SU-DHL-6 (cell line): ENCODE results near the gene SIGLEC6.

Experiments used
- H2AFZ ChIP-seq: fragments of 200-600 bp; sonication (generic); 2 replicates; pipeline ENCODE4 v1.6.1; 2014; ENCODE audit warnings: low read depth, mild to moderate bottlenecking, moderate library complexity, mixed read lengths, antibody characterized with exemption, low read length; ENCODE audit not compliant: severe bottlenecking
- H3F3A ChIP-seq: fragments of 200-600 bp; shearing (Covaris generic); 2 replicates; pipeline ENCODE4 v1.6.0; 2016; ENCODE audit warnings: antibody characterized with exemption, mild to moderate bottlenecking; ENCODE audit not compliant: insufficient read depth
- H3K27ac ChIP-seq: fragments of 200-600 bp; sonication (generic); 2 replicates; pipeline ENCODE4 v1.5.1; 2016; ENCODE audit warnings: low read depth, mild to moderate bottlenecking, low read length, moderate library complexity, mixed read lengths
- H3K27me3 ChIP-seq: fragments of 200-600 bp; sonication (generic), shearing (Covaris generic); 2 replicates; pipeline ENCODE4 v1.6.0; 2014; ENCODE audit warnings: mild to moderate bottlenecking, low read length
- H3K36me3 ChIP-seq: fragments of 200-600 bp; sonication (generic); 2 replicates; pipeline ENCODE4 v1.6.1; 2014; ENCODE audit warnings: mild to moderate bottlenecking, low read length, mixed read lengths
- H3K4me2 ChIP-seq: fragments of 300-600, 200-600 bp; shearing (Covaris generic), sonication (generic); 2 replicates; pipeline ENCODE4 v1.6.0; 2014; ENCODE audit warnings: low read length, low read depth, mild to moderate bottlenecking; ENCODE audit not compliant: poor library complexity, severe bottlenecking
- H3K4me3 ChIP-seq: fragments of 200-600 bp; sonication (generic); 2 replicates; pipeline ENCODE4 v1.5.1; 2014; ENCODE audit warnings: antibody characterized with exemption, low read length, mild to moderate bottlenecking, mixed read lengths; ENCODE audit not compliant: insufficient read depth, poor library complexity, severe bottlenecking
- H3K79me2 ChIP-seq: fragments of 200-600 bp; sonication (generic); 2 replicates; pipeline ENCODE4 v1.6.1; 2014; ENCODE audit warnings: mild to moderate bottlenecking, low read length, moderate library complexity; ENCODE audit not compliant: insufficient read depth
- H3K9ac ChIP-seq: fragments of 200-600 bp; sonication (generic); 2 replicates; pipeline ENCODE4 v1.7.0; 2014; ENCODE audit warnings: mild to moderate bottlenecking, low read length
- H3K9me2 ChIP-seq: fragments of 200-600 bp; sonication (generic); replicated peaks from 2 replicates; pipeline ENCODE4 v1.6.1; 2014; ENCODE audit warnings: low read length; ENCODE audit not compliant: insufficient read depth
- H3K9me3 ChIP-seq: fragments of 200-600 bp; sonication (generic); 2 replicates; pipeline ENCODE4 v1.6.1; 2014; ENCODE audit warnings: low read length, mixed read lengths; ENCODE audit not compliant: insufficient read depth
- H4K20me1 ChIP-seq: fragments of 200-600 bp; sonication (generic); 2 replicates; pipeline ENCODE4 v1.6.1; 2014; ENCODE audit warnings: low read depth, mild to moderate bottlenecking, antibody characterized with exemption, low read length, moderate library complexity, mixed read lengths
- EZH2phosphoT487 ChIP-seq: fragments of 200-600 bp; sonication (generic), shearing (Covaris generic); conservative IDR thresholded peaks from 2 replicates; pipeline ENCODE4 v1.6.1; 2018; ENCODE audit warnings: mild to moderate bottlenecking, antibody characterized with exemption, low read length, moderate library complexity, mixed read lengths
- TF ChIP-seq, protein P1 (sequence below): fragments of 200-600 bp; sonication (generic); IDR thresholded peaks from one replicate; pipeline ENCODE4 v1.5.1; 2017; ENCODE audit warnings: antibody characterized with exemption, mild to moderate bottlenecking, low read length, moderate library complexity; ENCODE audit not compliant: insufficient read depth, poor library complexity, severe bottlenecking

The SIGLEC6 gene

GRCh38 chr19:51570962-51571575 is 39.6 kb upstream of the SIGLEC6 start, which contains the start of gene ZNF175:
TSS of gene ZNF175 (plus strand) at chr19:51571283. CDS start at chr19:51573330, 2,047 bp downstream.
- TF ChIP-seq, protein P1, sequence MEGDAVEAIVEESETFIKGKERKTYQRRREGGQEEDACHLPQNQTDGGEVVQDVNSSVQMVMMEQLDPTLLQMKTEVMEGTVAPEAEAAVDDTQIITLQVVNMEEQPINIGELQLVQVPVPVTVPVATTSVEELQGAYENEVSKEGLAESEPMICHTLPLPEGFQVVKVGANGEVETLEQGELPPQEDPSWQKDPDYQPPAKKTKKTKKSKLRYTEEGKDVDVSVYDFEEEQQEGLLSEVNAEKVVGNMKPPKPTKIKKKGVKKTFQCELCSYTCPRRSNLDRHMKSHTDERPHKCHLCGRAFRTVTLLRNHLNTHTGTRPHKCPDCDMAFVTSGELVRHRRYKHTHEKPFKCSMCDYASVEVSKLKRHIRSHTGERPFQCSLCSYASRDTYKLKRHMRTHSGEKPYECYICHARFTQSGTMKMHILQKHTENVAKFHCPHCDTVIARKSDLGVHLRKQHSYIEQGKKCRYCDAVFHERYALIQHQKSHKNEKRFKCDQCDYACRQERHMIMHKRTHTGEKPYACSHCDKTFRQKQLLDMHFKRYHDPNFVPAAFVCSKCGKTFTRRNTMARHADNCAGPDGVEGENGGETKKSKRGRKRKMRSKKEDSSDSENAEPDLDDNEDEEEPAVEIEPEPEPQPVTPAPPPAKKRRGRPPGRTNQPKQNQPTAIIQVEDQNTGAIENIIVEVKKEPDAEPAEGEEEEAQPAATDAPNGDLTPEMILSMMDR = no peak
- no peak for TF ChIP-seq EZH2phosphoT487
- Histone ChIP-seq H3K79me2 (no peaks in the 10 kb centered on the region), H3F3A (no peaks in the 10 kb centered on the region), H3K4me2 (no peak within 1 kb of the TSS), H4K20me1 (no peaks in the 10 kb centered on the region), H3K27me3 (no peaks in the 10 kb centered on the region), H3K27ac (no peak within 1 kb of the TSS), H3K9me3 (no peaks in the 10 kb centered on the region), H3K36me3 (no peaks in the 10 kb centered on the region), H3K4me3 (no peak within 1 kb of the TSS), H3K9ac (no peak within 1 kb of the TSS), H3K9me2 (no peaks in the 10 kb centered on the region), H2AFZ (no peak within 1 kb of the TSS)

DNA sequence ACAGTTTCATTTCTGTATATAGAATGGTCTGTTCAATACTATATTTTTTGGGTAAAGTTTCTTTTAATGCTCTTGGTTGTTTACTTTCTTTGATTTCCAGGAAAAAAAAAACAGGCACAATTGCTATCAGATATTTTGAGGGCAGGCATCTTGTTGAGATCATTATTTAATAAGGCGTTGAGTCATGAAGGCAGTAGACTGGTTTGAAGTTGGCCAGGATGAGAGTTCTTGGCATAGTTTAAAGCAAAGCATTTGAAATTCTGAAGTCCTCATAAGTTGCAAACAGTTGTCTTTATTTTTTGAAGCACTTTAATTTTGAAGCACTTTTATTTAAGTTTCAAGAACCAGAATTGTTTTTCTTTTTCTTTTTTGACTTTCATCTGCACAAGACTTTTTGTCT is 37.0 kb upstream of the SIGLEC6 start:
- no peaks in the 10 kb centered on the region for H3K9me3 ChIP-seq
- no peaks in the 10 kb centered on the region for H3K79me2 ChIP-seq
- no peaks in the 10 kb centered on the region for H4K20me1 ChIP-seq
- H3K36me3 ChIP-seq = no peaks in the 10 kb centered on the region
- no peaks in the 10 kb centered on the region for H3K9me2 ChIP-seq
- H3K4me2 ChIP-seq = no peak overlapping the region
- no peaks in the 10 kb centered on the region for H3K27me3 ChIP-seq
- H3K4me3 ChIP-seq = no peak overlapping the region
- no peaks in the 10 kb centered on the region for H3F3A ChIP-seq
- no peak overlapping the region for H3K27ac ChIP-seq
- TF ChIP-seq, protein P1 = no peak
- TF ChIP-seq EZH2phosphoT487 = no peak
- no peak overlapping the region for H2AFZ ChIP-seq
- no peak overlapping the region for H3K9ac ChIP-seq

GRCh38 chr19:51567583-51567982 is 36.1 kb upstream of the SIGLEC6 start:
- no peak for TF ChIP-seq EZH2phosphoT487
- TF ChIP-seq, protein P1 = no peak
- Histone ChIP-seq H3K9me2 (no peaks in the 10 kb centered on the region), H2AFZ (no peak overlapping the region), H3F3A (no peaks in the 10 kb centered on the region), H3K27me3 (no peaks in the 10 kb centered on the region), H3K79me2 (no peaks in the 10 kb centered on the region), H3K4me3 (no peak overlapping the region), H3K9ac (no peak overlapping the region), H3K36me3 (no peaks in the 10 kb centered on the region), H4K20me1 (no peaks in the 10 kb centered on the region), H3K27ac (no peak overlapping the region), H3K9me3 (no peaks in the 10 kb centered on the region), H3K4me2 (no peak overlapping the region)
